Ecto neural progenitor cell (in vitro differentiated cells): ENCODE measurements around the gene RASL11B.

Source experiments
- DNase-seq: peaks from one replicate; pipeline ENCODE4 v3.0.0-alpha.2; 2018; ENCODE audit warnings: low spot score

Gene RASL11B

DNA sequence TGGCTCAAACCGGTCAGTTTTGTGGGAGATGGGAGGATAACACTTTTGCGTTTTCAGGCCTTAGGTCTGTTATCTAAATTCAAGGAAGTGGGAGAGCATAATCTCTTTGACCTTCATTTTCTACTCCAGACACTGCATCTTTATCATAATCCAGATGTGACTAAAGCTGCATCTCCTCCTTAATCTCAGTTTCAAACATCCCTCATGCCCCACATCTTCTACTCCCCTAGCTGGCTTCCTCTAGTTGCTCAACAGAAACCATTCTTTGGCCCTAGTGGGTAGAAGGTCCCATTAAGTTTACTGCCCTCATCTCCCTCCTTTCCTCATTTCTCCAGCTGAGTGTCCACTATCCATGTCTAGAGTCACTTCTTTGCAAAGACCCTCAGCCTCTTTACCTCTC, 18.8 kb upstream of the RASL11B start:
- no peak for DNase-seq

DNA sequence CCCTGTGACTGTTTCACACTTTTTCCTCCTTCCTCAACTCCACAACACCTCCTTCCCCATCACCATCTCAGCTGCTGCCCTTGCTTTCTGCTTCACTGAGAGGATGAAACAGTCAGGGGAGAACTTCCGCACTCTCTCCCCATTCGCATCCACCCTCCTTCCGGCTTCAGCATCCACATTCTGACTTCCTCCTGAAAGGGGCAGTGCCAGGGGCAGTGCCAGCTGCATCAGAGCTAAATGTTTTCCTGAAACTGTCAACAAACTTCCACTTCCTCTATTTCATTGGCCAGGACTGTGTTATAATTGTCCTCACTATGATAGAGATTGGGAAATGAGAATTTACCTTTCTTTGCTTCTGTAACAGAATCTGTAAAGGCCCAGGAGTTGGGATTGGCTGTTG, 18.2 kb upstream of the RASL11B start:
- no peak for DNase-seq

DNA sequence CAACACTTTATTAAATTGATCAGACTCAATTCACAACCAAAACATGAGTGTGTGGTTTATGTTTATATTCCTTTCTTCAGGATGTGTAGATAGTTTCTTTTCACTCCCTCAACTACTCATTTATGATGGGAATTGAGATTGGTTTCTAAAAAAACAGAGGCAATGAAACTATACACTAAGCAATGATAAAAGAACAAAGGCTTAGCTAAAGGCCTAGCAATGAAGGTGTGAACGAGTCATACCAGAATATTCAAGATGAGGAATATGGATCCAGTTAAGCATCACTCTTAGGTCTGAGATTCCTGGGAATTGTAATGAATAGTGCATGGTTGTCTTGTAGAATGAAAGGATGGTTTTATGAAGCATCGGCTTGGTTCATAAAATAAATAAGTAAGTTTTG, 17.5 kb upstream of the RASL11B start:
- no peak for DNase-seq

DNA sequence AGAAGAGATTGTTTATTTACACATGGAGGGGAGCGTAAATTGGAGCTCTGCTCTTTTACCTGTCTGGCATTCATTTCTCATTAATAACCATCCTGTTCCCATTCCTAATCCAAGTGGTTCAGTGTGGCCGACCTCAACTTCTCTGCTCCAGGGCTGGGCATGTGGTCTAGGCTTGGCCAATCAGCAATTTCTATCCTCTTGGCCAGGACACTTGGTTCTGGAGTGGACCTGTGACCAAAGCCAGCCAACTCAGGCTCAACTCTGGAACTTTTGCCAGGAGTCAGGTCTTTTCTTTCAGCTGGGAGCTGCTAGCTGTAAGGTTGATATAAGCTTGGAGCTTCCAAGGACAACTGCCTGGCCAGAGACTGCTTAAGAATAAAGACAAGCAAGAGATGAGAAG, 15.6 kb upstream of the RASL11B start:
- DNase-seq, result no peak

DNA sequence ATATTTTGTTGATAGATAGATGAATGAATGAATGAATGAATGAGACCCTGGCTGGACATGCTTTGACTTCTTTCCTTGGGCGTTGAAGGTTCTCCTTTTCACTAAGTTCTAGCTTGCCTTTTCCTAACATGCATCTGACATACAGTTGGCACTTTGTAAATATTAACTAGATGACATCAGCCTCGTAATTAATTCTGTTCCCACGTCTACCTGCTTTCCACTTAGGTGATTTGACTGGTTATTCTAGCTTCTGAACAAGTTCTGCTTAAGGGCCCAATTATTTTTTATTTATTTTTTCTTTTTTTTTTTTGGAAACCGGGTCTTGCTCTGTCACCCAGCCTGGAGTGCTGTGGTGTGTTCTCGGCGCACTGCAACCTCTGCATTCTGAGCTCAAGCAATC, 13.9 kb upstream of the RASL11B start:
- no peak for DNase-seq

DNA sequence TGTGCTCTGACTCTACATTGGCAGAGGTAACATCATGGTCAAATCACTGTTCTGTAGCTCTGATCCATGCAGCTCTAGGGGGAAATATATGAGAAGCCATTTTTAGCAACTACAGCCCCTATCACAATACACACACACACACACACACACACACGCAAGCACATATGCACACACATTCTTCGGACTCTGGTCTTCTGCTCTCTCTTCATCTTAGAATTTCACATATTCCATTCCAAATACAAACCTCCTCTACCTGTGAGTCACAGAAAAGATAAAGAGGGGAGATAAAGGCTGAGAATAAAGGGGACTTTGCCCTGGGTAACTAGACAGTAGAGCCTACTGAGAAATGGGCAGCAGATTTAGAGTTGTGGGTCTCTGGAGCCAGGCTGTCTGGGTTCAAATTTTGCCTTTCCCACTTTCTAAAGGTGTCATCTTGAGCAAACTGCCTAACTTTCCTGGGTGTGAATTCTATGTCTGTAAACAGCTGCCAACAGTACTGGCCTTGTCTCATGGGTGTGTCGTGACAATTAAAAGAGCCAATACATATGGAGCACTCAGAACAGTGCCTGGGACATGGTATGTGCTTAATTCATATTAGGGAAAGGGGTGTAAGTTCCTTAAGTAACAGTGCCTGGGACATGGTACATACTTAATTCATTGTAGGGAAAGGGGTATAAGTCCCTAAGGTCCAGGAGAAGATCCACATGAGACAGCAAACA, 11.6 kb upstream of the RASL11B start:
- no peak for DNase-seq

DNA sequence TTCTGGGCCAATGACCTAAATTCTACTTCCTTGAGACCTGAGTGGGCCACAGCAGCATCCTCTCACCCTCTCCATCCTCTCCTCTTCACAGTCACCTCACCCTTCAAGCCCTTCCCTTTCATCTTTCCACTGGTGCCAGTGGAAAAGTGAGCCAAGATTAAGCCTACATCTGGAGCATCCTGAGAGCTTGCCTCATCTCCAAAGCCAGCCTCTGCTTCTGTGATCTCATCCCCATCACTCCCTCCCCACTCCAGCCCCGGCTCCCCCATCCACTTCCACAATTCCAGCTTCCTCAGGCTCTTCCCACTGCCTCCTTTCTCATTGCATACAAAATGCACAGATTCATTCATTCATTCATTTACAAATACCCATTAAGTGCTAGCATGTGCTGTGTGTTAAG, 10.1 kb upstream of the RASL11B start:
- DNase-seq, result no peak

DNA sequence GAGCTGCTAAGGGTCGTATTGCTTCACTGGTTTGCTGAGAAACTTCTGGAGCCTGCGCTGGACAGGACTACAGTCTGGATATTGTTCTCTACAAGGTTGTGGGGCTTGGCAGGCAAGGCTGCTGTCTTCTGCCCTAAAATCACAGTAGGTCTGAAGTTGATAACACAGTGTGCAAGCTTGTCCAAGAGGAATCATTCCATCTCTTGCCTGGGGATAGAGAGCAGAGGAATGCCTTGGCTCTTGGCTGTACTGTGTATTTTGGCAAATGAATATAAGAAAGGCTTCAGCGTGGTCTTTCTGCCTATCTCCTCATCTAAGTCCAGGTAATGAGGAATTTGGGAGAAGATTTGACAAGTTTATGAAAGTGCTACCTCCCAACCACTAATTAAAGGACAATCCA, 9.4 kb upstream of the RASL11B start:
- DNase-seq, result no peak

DNA sequence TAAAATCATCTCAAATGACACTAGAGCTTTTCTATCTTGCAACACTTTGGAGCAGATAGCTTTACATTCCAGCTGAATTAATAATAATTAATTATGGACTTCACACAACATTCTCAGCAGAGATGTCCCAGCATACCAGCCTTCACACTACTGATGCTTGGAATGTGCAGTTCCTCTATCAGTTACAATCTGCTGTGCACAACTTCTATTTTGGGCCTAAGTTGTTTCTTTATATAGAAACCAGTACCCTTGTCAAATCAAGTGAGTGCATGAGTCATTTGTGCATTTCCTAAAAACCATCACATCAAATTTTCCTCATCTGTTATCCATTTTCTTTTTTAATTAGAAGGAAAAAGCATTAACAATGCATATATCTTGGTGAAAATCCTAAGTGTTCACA, 8.8 kb upstream of the RASL11B start:
- no peak for DNase-seq

DNA sequence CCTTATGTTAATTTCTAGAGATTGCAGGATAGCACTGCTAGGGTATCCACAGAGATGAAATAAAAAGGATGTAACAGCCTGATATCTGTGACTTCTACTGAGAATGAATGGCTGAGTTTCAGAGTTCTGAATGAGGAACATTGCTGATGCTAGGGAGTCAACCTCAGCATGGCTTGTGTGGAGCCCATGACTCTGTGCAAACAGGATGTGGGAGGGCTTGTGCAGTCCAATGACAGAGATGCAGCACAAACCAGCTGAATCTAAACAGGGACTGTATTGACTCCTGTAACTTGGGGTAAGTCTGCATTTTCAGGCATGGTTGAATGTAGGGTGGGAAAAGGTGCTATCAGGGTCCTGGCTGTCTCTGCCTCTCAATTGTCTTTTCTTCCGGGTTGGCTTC, 5.3 kb upstream of the RASL11B start:
- no peak for DNase-seq

DNA sequence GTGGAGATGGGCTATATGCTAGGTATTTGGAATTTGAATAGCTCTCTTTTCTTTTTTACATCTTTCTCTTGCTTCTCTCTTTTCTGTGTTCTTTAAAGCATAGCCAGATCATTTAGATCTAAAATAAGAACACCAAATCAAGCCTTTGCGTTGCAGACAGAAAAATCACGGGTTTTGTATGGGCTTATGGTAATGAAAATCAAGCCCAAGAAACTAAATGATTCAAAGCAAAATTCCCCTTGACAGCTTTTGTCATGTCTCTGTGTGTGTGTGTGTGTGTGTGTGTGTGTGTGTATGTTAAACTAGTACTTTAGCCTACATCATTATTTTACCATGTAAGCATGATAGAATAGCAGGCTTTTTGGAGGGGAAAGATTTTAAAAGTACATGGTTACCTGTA, 1.8 kb upstream of the RASL11B start:
- DNase-seq, result no peak

DNA sequence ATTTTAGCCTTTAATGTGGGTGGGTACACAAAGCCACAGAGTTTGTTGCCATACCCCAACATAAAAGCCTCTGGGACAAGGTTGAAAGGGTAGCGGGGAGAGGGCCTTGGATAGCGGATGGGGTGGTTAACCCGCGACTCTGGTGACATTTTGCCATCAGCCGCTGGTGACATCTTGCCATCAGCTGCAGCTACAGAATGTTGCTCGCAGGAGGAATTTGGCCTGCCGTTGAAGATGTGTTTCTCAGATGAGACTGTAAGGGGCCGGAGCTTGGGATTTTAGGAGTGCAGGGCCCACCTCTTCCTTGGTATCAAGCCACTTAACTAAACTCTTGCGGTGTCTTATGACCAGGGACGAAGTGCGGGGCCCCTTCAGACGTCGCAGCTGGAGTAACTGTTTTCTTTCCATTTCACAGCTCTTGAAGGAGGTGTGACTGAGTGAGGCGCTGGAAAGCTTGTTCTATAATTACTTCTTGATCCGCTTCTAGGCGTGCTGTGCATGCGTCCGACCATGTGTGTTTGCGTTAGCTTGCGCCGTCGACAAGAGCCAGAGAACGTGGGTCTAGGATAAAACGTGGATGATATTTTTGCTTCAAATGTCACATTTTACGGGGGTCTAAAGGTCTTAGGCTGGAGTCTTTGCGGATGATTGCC, 820 bp upstream of the RASL11B start:
- DNase-seq, result no peak

DNA sequence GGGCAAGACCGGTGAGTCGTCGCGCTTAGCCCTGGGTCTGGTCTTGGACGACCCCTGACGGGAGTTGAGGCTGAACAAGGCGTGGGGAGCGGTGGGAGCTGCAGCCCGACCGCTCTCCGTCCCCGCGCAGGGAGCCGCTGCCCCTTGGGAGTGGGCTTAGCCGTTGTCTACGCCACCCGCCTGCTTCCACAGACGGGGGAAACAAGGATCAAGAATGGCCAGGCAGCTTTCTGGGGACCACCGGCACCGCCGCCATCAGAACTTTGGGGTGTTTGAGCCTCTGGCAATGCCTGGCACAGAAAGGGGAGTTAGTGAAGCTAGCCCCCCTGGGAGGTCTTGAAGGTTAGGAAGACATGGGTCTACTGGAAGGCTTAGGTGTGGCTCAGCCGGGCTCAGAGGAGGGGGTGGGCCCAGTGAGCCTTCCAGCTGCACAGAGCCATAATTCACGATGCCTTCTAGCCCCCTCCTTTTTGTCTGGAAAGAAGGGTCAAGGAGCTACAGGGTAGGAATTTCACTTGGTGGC, 583 bp downstream of the RASL11B start:
- no peak for DNase-seq

DNA sequence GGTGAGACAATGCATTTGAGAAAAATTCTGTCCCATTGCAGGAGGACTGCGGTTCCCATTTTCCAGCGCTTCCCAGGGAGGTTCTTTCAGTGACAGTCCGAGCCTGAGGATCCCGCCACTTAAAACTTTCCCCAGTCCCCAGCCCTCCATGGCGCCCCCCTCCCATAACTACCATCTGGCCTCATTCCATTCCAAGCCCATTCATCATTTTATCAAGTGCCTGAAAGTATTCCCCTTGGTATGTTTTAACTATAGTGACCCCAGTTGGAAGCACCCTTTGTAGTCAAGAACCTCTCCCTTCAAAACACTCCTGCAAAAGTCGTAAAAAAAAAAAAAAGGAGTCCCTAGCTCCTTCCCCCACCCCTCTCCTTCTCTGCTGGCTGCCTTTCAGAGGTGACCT, 1.2 kb downstream of the RASL11B start:
- no peak for DNase-seq

DNA sequence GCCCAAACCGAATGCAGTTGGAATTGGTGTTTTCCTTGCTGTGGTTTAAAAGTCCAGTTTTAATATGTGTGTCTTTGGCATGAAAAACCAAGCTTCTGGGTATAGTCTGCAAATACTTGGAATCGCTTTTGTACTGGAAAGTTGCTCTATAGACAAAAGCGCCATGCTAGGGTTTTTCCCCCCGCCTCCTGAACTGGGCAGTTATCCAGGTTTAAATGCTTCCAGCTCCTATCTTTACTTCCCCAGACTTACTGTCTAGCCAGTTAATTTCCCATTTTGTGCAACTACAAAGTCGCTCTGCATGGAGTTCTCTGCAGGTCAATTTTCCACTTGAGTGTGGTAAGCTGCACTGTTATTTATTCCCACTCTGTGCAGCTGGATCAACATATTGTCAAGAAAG, 2.7 kb downstream of the RASL11B start:
- no peak for DNase-seq

DNA sequence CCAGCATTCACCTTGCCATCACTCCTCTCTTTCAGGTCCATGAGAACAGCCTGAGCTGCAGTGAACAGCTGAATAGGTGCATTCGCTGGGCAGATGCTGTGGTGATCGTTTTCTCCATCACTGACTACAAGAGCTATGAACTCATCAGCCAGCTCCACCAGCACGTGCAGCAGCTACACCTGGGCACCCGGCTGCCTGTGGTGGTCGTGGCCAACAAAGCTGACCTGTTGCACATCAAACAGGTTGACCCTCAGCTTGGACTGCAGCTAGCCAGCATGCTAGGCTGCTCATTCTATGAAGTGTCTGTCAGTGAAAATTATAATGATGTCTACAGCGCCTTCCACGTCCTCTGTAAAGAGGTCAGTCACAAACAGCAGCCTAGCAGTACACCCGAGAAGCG, 3.2 kb downstream of the RASL11B start:
- DNase-seq, result no peak

DNA sequence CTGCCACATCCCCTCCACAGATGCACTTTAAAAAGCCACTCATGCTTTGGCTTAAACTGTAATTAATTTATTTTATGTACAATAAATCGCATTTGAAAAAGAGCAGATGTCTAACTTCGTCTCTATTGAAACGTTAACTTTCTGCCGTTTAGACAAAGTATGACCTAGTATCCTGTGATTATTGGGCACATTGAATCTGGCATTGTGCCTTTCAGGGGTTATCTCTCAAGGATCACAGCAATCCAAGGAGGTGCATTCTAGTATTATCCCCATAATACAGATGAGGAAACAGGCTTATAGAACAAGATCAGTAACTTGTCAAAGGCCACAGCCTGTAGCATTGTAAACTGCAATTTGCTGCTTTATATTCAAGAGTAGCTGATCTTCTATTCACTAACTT, 4.6 kb downstream of the RASL11B start:
- DNase-seq, result no peak

DNA sequence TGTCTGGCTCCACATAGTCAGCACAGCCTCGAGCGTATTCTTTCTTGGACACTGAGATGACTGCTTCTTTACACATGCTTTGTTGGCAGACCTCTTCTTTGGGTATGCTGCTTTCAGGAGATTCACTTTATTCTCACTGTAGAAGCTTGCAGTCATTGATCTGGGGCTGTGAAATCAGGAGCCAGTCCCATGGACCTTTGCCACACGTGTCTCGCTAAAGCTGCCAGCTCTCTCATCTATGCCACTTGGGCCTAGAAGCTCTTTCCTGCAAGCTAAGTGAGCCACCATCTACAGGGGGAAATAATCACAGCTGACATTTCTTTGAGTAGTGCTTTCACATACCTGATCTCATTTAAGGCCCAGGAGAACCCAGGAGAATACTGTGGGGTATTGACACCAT, 5.0 kb downstream of the RASL11B start:
- no peak for DNase-seq

DNA sequence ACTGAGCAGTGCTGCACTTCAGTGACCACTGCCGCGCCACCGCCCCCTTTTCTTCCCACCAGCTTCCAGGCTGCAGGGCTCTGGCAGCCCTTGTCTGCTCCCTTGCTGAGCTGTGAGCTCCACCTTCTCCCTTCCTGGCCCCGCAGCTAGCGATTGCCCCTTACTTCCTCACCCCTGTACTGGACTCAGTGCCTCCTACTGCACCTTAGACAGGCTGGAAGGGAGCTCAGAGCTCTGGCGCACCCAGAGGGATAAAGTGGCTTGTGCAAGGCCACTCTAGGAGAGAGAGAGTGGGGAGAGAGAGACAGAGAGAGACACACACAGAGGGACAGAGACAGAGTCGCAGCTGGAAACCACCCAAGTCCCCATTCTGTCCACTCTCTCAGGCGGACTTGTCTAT, 6.0 kb downstream of the RASL11B start:
- peak; percentile 59 for DNase-seq

DNA sequence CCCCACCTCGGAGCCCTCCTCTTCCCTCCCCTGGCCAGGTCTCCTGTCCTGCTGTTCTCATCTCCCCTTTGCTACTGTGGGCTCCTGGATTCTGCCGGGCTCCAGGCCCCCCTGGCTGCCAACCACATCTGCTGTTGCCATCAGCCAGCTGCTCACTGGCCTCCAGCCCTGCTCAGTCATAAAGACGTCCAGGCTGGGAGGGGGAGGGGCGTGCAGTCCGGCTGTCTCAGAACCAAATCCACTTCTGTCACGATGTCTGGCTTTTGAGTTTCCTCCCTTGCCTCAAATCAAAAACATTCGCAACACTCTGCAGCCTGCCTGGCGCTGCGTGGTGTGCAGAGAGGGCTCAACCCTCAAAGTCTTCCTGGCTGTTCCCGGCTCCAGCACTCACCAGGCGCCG, 7.1 kb downstream of the RASL11B start:
- no peak for DNase-seq

DNA sequence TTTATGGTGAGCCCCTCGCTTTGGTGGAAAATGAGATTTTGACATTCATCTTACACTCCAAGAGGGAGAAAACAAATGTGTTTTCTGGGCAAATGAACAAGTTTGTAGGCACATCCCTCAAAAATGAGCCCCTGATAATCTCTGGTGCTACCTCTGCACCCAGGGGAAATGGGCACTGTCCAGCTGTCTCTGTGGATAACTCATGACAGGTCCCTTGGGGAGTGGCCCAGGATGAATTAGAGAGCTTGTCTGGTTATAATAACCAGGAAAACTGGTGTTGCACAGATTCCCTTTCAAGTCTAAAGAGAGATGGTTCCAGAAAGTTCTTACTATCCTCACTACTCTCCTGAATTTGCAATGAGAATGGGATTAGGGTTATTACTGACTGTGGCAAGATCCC, 7.5 kb downstream of the RASL11B start:
- no peak for DNase-seq

DNA sequence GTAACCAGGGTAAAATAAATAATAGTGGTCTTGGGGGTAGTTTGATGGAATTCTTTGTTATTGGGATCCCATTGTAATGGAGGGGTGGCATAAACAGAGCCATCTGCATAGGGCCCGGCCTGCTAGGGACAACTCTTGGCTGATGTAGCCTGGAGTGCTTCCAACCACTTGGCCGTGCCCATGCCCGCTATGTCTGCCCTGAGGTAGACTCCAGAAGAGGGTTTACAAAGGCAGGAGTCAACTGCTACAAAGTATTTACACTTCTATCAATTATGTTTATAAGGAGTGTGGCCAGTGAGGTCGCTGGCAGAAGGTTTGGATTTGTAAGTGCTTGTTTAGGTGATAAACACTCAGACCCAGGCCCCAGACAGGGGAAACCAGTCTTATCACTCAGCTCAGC, 8.1 kb downstream of the RASL11B start:
- no peak for DNase-seq

DNA sequence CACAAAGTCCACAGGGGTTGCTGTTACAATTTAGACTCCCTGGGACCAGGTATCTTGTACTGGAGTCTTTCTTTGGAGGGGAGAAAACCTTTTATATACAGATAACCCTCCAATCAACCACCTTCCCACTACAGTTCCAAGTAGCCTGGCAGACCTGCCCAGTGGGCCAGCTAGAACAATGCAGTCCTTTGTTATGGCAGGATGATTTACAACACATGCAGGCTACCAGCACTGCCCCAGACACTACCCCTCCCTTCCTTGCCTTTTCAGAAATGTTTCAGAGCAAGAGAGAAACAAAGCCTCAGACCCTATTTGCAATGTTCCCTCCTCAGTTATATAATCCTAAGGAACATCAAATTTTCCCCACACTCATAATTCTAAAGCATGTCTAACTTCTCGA, 11.1 kb downstream of the RASL11B start:
- DNase-seq, result no peak

DNA sequence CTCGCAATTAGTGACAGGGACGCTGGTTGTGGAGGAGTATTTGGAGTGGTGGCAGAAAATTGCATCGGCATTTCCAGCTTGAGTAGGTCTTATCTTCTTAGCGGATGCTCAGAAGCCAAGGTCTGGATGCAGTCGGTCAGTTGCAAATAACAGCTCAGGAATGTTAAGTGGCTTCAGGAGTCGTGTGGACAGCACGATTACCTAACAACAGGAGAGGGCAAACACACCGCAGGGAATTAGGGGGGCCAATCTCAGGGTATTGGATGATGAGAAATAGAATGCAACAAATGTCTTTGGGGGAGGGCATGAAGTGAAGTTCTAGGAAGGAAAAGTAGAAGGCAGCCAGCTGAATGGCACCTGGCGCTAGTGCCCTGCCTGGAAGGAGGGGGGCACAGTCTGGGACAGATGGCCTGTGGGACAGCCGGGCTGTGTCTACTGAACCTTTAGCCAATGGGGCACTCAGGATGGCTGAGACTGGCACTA, 11.8 kb downstream of the RASL11B start:
- peak; percentile 55 for DNase-seq
